Activated CD8-positive, alpha-beta memory T cell treated with anti-CD3 and anti-CD28 coated beads for 1 hour (primary cell): ENCODE data around the gene SNRPD3.
"Not testable (repeated sequence)": the region's sequence is repeated elsewhere in the genome, so short reads cannot be mapped to it uniquely, and the experiment has no call there.

Experiments
- DNase-seq, 2 donors: peaks; one replicate each; pipeline ENCODE4 v3.0.0-alpha.2; 2020; ENCODE audit warnings: low read depth in 1 of 2; ENCODE audit errors: extremely low read depth in 1 of 2

SNRPD3 gene

GRCh38 chr22:24606340-24606739 is 50.5 kb downstream of the SNRPD3 start:
- DNase-seq: not testable (repeated sequence)

- DNase-seq: not testable (repeated sequence)
Observed at GRCh38 chr22:24607429-24607983, 51.7 kb downstream of the SNRPD3 start.

- DNase-seq: not testable (repeated sequence)
Observed at GRCh38 chr22:24608327-24608726, 52.5 kb downstream of the SNRPD3 start.

GRCh38 chr22:24609888-24610287 is 54.1 kb downstream of the SNRPD3 start:
- not testable (repeated sequence) for DNase-seq

GRCh38 chr22:24614794-24615193 is 59.0 kb downstream of the SNRPD3 start:
- not testable (repeated sequence) for DNase-seq

GRCh38 chr22:24621244-24621643 is 65.4 kb downstream of the SNRPD3 start:
- not testable (repeated sequence) for DNase-seq

- not testable (repeated sequence) for DNase-seq
Observed at GRCh38 chr22:24622596-24622995, 66.8 kb downstream of the SNRPD3 start.
